Heart left ventricle (tissue), 13 donors: ENCODE measurements around the gene PTPRE.

Experiments
- CTCF ChIP-seq, 12 donors: fragments of 200-600 bp; sonication (generic) in 4 of 12; IDR thresholded peaks; one replicate each; pipeline versions ENCODE4 v1.5.0 to v1.8.0; 2018 to 2022; ENCODE audit warnings: antibody characterized with exemption in 12 of 12, mild to moderate bottlenecking in 5 of 12
- POLR2A ChIP-seq, 2 donors: fragments of 450-650 bp; IDR thresholded peaks; one replicate each; pipeline ENCODE4 v1.6.1; 2017; ENCODE audit warnings: antibody characterized with exemption in 2 of 2, mild to moderate bottlenecking in 2 of 2, moderate library complexity in 2 of 2
- donor health status: ischemic (EF 13 %, LVEDD 7.1; RV severe dilation, severe dysfunction).
- donor health status: DM: no; HTN: yes; CAD: no.
- donor health status: DM: no; HTN: no; CAD: no.
- donor health status: ischemic (EF 25% LVEDD 6.9; RV normal size, moderate dysfunction).
- donor health status: ischemic (EF 25% LVEDD 5.7; RV mildly dilated, moderate dysfunction).
- donor health status: ischemic (EF 35%, LVEDD 5.7; RV mildly dilated, moderate dysfunction).
- donor health status: nonischemic (EF 11% LVEDD 7.7; RV severe dilation, severe dysfunction).
- donor health status: DM: yes; HTN: yes; CAD: no.
- donor health status: PGD.
- donor health status: ischemic (EF 29% LVEDD 5.4; RV normal size, mild dysfunction).
- donor health status: nonischemic (EF 23%, LVEDD 6.1; RV moderate dilation, normal function).

GRCh38 chr10:127890832-127891334, 16.0 kb upstream of the PTPRE start:
- TF ChIP-seq POLR2A (IDR thresholded peaks at IDR 0.05) (no peak), CTCF (IDR thresholded peaks at IDR 0.05) (no peak)
